Measurements from ENCODE around the gene NKG7.
"Not testable (repeated sequence)": the region's sequence is repeated elsewhere in the genome, so short reads cannot be mapped to it uniquely, and the experiment has no call there.

- TF ChIP-seq CTCF (IDR thresholded peaks at IDR 0.05; ENCODE audit: low read depth, low read length); EZH2phosphoT487 (IDR thresholded peaks at IDR 0.05; ENCODE audit: low read depth): not testable (repeated sequence)
Observed at GRCh38 chr19:51399936-51400335, 27.5 kb upstream of the NKG7 start.
